ENCODE results near the gene CDH11. TPM values are rescaled to one million over a fixed set of nuclear protein-coding genes. Genes with fewer than 3 reads are reported as not detected.

Gene CDH11
- total RNA-seq, 1 donor from 2014 or later, result 145 TPM

GRCh38 chr16:65015599-65015998, 106.3 kb downstream of the CDH11 start:
- TF ChIP-seq CTCF (IDR thresholded peaks at IDR 0.05), result no peak
- no peaks in the 10 kb centered on the region for H3K9me3 ChIP-seq
- no peak for DNase-seq (ENCODE audit: low spot score in 2 of 2)
- intact Hi-C loops (cut with DNase I), result no loop called here
- H3K27ac ChIP-seq, result no peak overlapping the region
- no peaks in the 10 kb centered on the region for H3K27me3 ChIP-seq
- H3K4me3 ChIP-seq, result no peak overlapping the region
- no peaks in the 10 kb centered on the region for H3K36me3 ChIP-seq
- no peaks in the 10 kb centered on the region for H3K4me1 ChIP-seq

- no peak for TF ChIP-seq CTCF (IDR thresholded peaks at IDR 0.05)
- no peaks in the 10 kb centered on the region for H3K9me3 ChIP-seq
- intact Hi-C loops (cut with DNase I), result no loop called here
- H3K36me3 ChIP-seq, result no peaks in the 10 kb centered on the region
- no peak overlapping the region for H3K4me3 ChIP-seq
- no peak for DNase-seq (ENCODE audit: low spot score in 2 of 2)
- no peak overlapping the region for H3K27ac ChIP-seq
- H3K27me3 ChIP-seq, result no peaks in the 10 kb centered on the region
- H3K4me1 ChIP-seq, result no peaks in the 10 kb centered on the region
Measured at GRCh38 chr16:65012357-65012756, 109.5 kb downstream of the CDH11 start.

GRCh38 chr16:65010125-65010524, 111.7 kb downstream of the CDH11 start:
- no peaks in the 10 kb centered on the region for H3K9me3 ChIP-seq
- no peaks in the 10 kb centered on the region for H3K4me1 ChIP-seq
- H3K27ac ChIP-seq, result no peak overlapping the region
- H3K36me3 ChIP-seq, result peaks cover under 1 to 3% of the 10 kb centered on the region in 2 donors
- TF ChIP-seq CTCF (IDR thresholded peaks at IDR 0.05), result no peak
- no peak for DNase-seq (ENCODE audit: low spot score in 2 of 2)
- no peaks in the 10 kb centered on the region for H3K27me3 ChIP-seq
- intact Hi-C loops (cut with DNase I), result no loop called here
- no peak overlapping the region for H3K4me3 ChIP-seq

GRCh38 chr16:65005696-65006095, 116.2 kb downstream of the CDH11 start:
- no peaks in the 10 kb centered on the region for H3K4me1 ChIP-seq
- DNase-seq (ENCODE audit: low spot score in 2 of 2), result no peak
- no peak overlapping the region for H3K4me3 ChIP-seq
- intact Hi-C loops (cut with DNase I), result no loop called here
- no peak overlapping the region for H3K27ac ChIP-seq
- H3K27me3 ChIP-seq, result no peaks in the 10 kb centered on the region
- peaks cover 18 to 20% of the 10 kb centered on the region in 2 donors for H3K36me3 ChIP-seq
- no peaks in the 10 kb centered on the region for H3K9me3 ChIP-seq
- TF ChIP-seq CTCF (IDR thresholded peaks at IDR 0.05), result no peak

- no peak for DNase-seq (ENCODE audit: low spot score in 2 of 2)
- H3K27me3 ChIP-seq, result no peaks in the 10 kb centered on the region
- intact Hi-C loops (cut with DNase I), result no loop called here
- H3K4me1 ChIP-seq, result no peaks in the 10 kb centered on the region
- H3K9me3 ChIP-seq, result no peaks in the 10 kb centered on the region
- H3K36me3 ChIP-seq, result peaks cover 18 to 25% of the 10 kb centered on the region in 2 donors
- no peak for TF ChIP-seq CTCF (IDR thresholded peaks at IDR 0.05)
- H3K4me3 ChIP-seq, result no peak overlapping the region
- no peak overlapping the region for H3K27ac ChIP-seq
Measured at GRCh38 chr16:65004570-65004969, 117.3 kb downstream of the CDH11 start.

GRCh38 chr16:65003621-65004020, 118.2 kb downstream of the CDH11 start:
- no peak for DNase-seq (ENCODE audit: low spot score in 2 of 2)
- H3K27ac ChIP-seq, result no peak overlapping the region
- no peak overlapping the region for H3K4me3 ChIP-seq
- H3K4me1 ChIP-seq, result no peaks in the 10 kb centered on the region
- TF ChIP-seq CTCF (IDR thresholded peaks at IDR 0.05), result no peak
- no peaks in the 10 kb centered on the region for H3K27me3 ChIP-seq
- no peaks in the 10 kb centered on the region for H3K9me3 ChIP-seq
- H3K36me3 ChIP-seq, result peaks cover 18 to 25% of the 10 kb centered on the region in 2 donors
- intact Hi-C loops (cut with DNase I), result no loop called here
